Peyer's patch (tissue), 4 donors: ENCODE measurements around the gene GOLGA6L7.

Experiments used
- CTCF ChIP-seq, 6 experiments: fragments of 450-650 bp in 4 of 6; fragments of 200-600 bp in 2 of 6; sonication (generic) in 1 of 6; IDR thresholded peaks; one replicate each; pipeline ENCODE4 v1.5.1; 2017 to 2019; ENCODE audit warnings: antibody characterized with exemption in 6 of 6, mild to moderate bottlenecking in 3 of 6, moderate library complexity in 1 of 6
- POLR2A ChIP-seq, 2 donors: fragments of 450-650 bp; IDR thresholded peaks; one replicate each; pipeline ENCODE4 v1.5.1; 2017; ENCODE audit warnings: antibody characterized with exemption in 2 of 2, mild to moderate bottlenecking in 2 of 2, moderate library complexity in 2 of 2

- TF ChIP-seq CTCF (IDR thresholded peaks at IDR 0.05) (no peak), POLR2A (IDR thresholded peaks at IDR 0.05) (no peak)
Observed at GRCh38 chr15:28878209-28878608, 29.8 kb upstream of the GOLGA6L7 start.
